Activated T-helper 2 cell treated with anti-CD3 and anti-CD28 coated beads, Interferon-gamma antibody, Interleukin-2, Interleukin-4, amounts not matched to agents 10 μg/mL and 5 μg/mL and 100 μg/mL, durations not matched to agents 14 hours and 24 hours and 36 hours (primary cell): Measurements from ENCODE around the gene NPAS4. TPM values are rescaled to one million over a fixed set of nuclear protein-coding genes. Genes with fewer than 3 reads are reported as not detected.

Experiments
- DNase-seq: peaks from one replicate; pipeline ENCODE4 v3.0.0; 2021; ENCODE audit warnings: low spot score
- H3K27ac Mint-ChIP-seq: one replicate; pipeline ENCODE4 v1.8.0; 2021; ENCODE audit warnings: mixed read lengths
- H3K27me3 Mint-ChIP-seq: one replicate; pipeline ENCODE4 v1.8.0; 2021; ENCODE audit warnings: low read depth, mixed read lengths
- H3K36me3 Mint-ChIP-seq: one replicate; pipeline ENCODE4 v1.8.0; 2021; ENCODE audit warnings: low read depth, mixed read lengths
- H3K4me1 Mint-ChIP-seq: one replicate; pipeline ENCODE4 v1.8.0; 2021; ENCODE audit warnings: low read depth, mixed read lengths
- H3K4me3 Mint-ChIP-seq: one replicate; pipeline ENCODE4 v1.8.0; 2021; ENCODE audit warnings: low read depth, mild to moderate bottlenecking, moderate library complexity, mixed read lengths
- H3K9me3 Mint-ChIP-seq: one replicate; pipeline ENCODE4 v1.8.0; 2021; ENCODE audit warnings: mixed read lengths
- intact Hi-C: fragments of 100-400 bp; cut with micrococcal nuclease; formaldehyde crosslinking; loops from one replicate; pipeline ENCODE4 v1.15.1; 2023
- total RNA-seq: library from RNA; stranded (reverse); gene quantifications from 2 replicates; pipeline ENCODE4 v1.2.3, GENCODE V29; 2022

Gene NPAS4
- total RNA-seq, 1 donor from 2014 or later, result 0.16 TPM

DNA sequence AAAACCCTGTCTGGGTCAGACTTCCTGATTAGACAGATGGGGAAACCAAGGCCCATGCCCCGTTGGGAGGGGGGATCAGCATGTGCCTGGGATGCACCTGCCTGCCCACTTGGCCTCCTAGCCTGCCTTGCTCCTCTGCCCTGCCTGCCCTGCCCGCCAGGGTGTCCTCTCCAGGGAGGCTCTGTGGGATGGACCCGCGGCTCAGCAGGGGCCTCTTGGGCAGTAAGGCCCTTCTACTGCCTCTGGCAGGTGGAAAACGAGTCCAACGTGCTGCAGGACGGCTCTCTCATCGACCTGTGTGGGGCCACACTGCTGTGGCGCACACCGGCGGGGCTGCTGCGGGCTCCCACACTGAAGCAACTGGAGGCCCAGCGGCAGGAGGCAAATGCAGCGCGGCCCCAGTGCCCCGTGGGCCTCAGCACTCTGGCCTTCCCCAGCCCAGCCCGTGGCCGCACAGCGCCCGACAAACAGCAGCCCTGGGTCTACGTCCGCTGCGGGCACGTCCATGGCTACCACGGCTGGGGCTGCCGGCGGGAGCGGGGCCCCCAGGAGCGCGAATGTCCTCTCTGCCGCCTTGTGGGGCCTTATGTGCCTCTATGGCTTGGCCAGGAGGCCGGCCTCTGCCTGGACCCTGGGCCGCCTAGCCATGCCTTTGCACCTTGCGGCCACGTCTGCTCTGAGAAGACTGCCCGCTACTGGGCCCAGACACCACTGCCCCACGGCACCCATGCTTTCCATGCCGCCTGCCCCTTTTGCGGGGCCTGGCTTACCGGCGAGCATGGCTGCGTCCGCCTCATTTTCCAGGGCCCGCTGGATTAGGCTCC is 54.7 kb downstream of the NPAS4 start:
- no peak for DNase-seq
- no peaks in the 10 kb centered on the region for H3K9me3 Mint-ChIP-seq
- no peak overlapping the region for H3K4me3 Mint-ChIP-seq
- intact Hi-C loops, result no loop called here
- peaks cover 11% of the 10 kb centered on the region for H3K36me3 Mint-ChIP-seq
- no peaks in the 10 kb centered on the region for H3K27me3 Mint-ChIP-seq
- no peak overlapping the region for H3K27ac Mint-ChIP-seq
- peaks cover 8% of the 10 kb centered on the region for H3K4me1 Mint-ChIP-seq

Other genes starting within 250 kb of the NPAS4 start
- 48.3 and 51.9 TPM in 2 replicates for gene KLC2, start 163.3 kb upstream of the NPAS4 start, total RNA-seq
- 134 and 139 TPM in 2 replicates for gene RAB1B, start 152.4 kb upstream of the NPAS4 start, total RNA-seq
- 0.91 and 1.5 TPM in 2 replicates for gene CNIH2, start 142.9 kb upstream of the NPAS4 start, total RNA-seq
- gene YIF1A, start 131.9 kb upstream of the NPAS4 start, total RNA-seq, result 78.9 and 85.2 TPM in 2 replicates
- gene TMEM151A, start 129.1 kb upstream of the NPAS4 start, total RNA-seq, result not detected in 2 replicates
- not detected in 2 replicates for gene CD248, start 104.0 kb upstream of the NPAS4 start, total RNA-seq
- gene RIN1, start 84.6 kb upstream of the NPAS4 start, total RNA-seq, result 1.5 and 1.6 TPM in 2 replicates
- 45.1 and 46.0 TPM in 2 replicates for gene BRMS1, start 75.9 kb upstream of the NPAS4 start, total RNA-seq
- 10.5 and 11.0 TPM in 2 replicates for gene B4GAT1, start 73.4 kb upstream of the NPAS4 start, total RNA-seq
- gene SLC29A2, start 49.3 kb upstream of the NPAS4 start, total RNA-seq, result 18.7 and 19.1 TPM in 2 replicates
- gene MRPL11, start 17.8 kb downstream of the NPAS4 start, total RNA-seq, result 92.9 and 96.1 TPM in 2 replicates
- 14.6 and 15.7 TPM in 2 replicates for gene PELI3, start 45.9 kb downstream of the NPAS4 start, total RNA-seq
- gene DPP3, start 59.4 kb downstream of the NPAS4 start, total RNA-seq, result 109 and 119 TPM in 2 replicates
- gene BBS1, start 89.6 kb downstream of the NPAS4 start, total RNA-seq, result 12.6 and 14.9 TPM in 2 replicates
- gene ZDHHC24, start 125.0 kb downstream of the NPAS4 start, total RNA-seq, result 14.0 and 14.4 TPM in 2 replicates
- 0.07 and 0.14 TPM in 2 replicates for gene ACTN3, start 125.9 kb downstream of the NPAS4 start, total RNA-seq
- gene CTSF, start 147.6 kb downstream of the NPAS4 start, total RNA-seq, result 0.73 and 0.85 TPM in 2 replicates
- 0.09 and 0.14 TPM in 2 replicates for gene CCDC87, start 172.0 kb downstream of the NPAS4 start, total RNA-seq
- gene CCS, start 172.2 kb downstream of the NPAS4 start, total RNA-seq, result 30.4 and 31.1 TPM in 2 replicates
- gene RBM14, start 195.6 kb downstream of the NPAS4 start, total RNA-seq, result 188 and 197 TPM in 2 replicates
- gene RBM4, start 217.7 kb downstream of the NPAS4 start, total RNA-seq, result 125 and 129 TPM in 2 replicates